ENCODE results near the gene CSK. TPM values are rescaled to one million over a fixed set of nuclear protein-coding genes. Genes with fewer than 3 reads are reported as not detected.

CSK gene
- polyA plus RNA-seq, 3 donors from 2014 or later: 94.0 to 180 (median 95.9) TPM

- Mint-ChIP-seq H3K4me1 (no peaks in the 10 kb centered on the region), H3K27me3 (ENCODE audit: low read depth in 3 of 3) (peaks cover 2 to 8% (median 2%) of the 10 kb centered on the region in 3 donors), H3K4me3 (no peak overlapping the region), H3K9me3 (no peaks in the 10 kb centered on the region), H3K36me3 (no peaks in the 10 kb centered on the region), H3K27ac (no peak overlapping the region)
- DNase-seq: no peak
Observed at GRCh38 chr15:74762791-74763150, 19.1 kb upstream of the CSK start.

DNA sequence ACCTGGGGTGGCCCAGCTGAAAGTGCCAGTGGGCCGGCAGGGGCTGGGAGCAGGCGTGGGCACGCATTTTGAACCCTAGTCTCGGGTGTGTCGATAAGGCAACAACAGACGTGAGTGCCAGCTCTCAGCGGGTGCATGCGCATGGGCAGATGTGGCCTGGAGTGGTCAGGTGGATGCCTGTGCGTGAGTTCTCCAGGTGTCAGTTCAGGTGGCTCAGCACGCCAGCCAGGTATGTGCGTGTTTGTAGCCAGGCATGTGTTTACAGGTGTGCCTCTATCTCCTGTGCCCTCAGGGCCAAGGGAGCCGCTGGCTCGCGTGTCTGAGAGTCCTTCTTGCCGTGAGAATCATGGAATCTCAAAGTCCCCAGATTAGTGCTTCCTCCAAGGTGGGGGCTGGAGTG is 18.5 kb upstream of the CSK start:
- Mint-ChIP-seq H3K36me3 (no peaks in the 10 kb centered on the region), H3K27ac (no peak overlapping the region), H3K27me3 (ENCODE audit: low read depth in 3 of 3) (peaks cover 2 to 8% (median 2%) of the 10 kb centered on the region in 3 donors), H3K4me3 (no peak overlapping the region), H3K9me3 (no peaks in the 10 kb centered on the region), H3K4me1 (no peaks in the 10 kb centered on the region)
- DNase-seq: no peak

- Mint-ChIP-seq H3K27ac (no peak overlapping the region), H3K9me3 (no peaks in the 10 kb centered on the region), H3K27me3 (ENCODE audit: low read depth in 3 of 3) (peaks cover 3 to 10% (median 6%) of the 10 kb centered on the region in 3 donors), H3K36me3 (no peaks in the 10 kb centered on the region), H3K4me3 (no peak overlapping the region), H3K4me1 (peaks cover 6 to 10% of the 10 kb centered on the region in 2 donors)
- DNase-seq: no peak
Observed at GRCh38 chr15:74767167-74768098, 14.4 kb upstream of the CSK start.

DNA sequence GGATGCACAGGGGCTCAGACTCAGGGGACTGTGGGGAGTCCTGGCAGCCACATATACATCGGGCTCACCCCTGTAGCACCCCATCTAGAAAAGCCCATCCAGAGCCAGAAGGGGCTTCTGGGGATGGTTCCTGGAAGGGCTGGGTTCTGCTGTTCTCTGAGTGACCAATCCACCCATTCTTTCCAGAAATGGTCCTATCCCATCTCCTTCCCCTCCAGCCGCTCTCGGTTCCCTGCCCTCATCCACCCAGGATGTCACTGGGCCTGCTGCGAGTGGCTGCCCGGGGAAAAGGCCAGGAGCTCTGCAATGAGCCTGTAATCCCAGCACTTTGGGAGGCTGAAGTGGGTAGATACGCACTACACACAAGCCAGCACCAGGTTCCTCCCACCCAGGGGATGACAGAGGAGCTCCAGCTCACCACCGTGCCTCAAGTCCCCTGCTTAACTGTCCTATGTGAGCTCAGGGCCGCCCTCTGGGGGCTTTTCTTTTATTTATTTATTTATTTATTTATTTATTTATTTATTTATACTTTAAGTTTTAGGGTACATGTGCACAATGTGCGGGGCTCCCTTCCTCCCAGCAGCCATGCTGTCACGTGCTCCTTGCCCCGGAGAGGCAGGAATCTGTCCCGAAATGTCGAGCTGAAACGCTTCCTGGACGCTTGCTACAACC is 13.6 kb upstream of the CSK start:
- Mint-ChIP-seq H3K27me3 (ENCODE audit: low read depth in 3 of 3) (peaks cover 3 to 8% (median 6%) of the 10 kb centered on the region in 3 donors), H3K27ac (no peak overlapping the region), H3K4me1 (peaks cover 6 to 10% of the 10 kb centered on the region in 2 donors), H3K4me3 (no peak overlapping the region), H3K9me3 (no peaks in the 10 kb centered on the region), H3K36me3 (no peaks in the 10 kb centered on the region)
- no peak for DNase-seq

DNA sequence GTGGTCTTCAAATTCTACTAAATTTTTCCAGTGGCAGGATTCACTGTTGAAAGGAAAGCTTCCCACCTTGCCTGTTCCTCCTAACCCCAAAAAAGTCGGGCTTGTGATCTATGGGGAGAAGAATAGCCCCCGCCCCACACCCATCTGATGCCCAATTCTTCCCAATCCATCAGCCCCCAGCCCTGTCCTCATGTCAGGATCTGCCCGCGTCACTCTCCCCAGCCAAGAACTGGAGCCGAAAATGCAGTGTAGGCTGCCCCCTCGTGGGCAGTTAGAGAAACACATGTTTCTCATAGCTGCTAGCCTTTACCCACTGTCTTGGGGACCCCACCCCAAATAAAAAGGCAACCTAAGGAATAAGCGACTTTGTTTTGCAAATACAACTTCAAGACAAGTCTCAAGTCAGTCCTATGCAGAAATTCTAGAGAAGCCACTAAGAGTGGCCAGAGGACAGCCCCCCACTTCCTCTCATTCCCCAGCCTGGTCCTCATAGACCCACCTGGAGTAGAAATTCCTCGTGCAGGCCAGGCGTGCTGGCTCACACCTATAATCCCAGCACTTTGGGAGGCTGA is 13.0 kb upstream of the CSK start:
- Mint-ChIP-seq H3K4me1 (peaks cover 6 to 10% of the 10 kb centered on the region in 2 donors), H3K27me3 (ENCODE audit: low read depth in 3 of 3) (peaks cover 3 to 8% (median 6%) of the 10 kb centered on the region in 3 donors), H3K36me3 (no peaks in the 10 kb centered on the region), H3K27ac (no peak overlapping the region), H3K4me3 (peak overlapping the region in 1 of 5 donors; percentile 1), H3K9me3 (no peaks in the 10 kb centered on the region)
- DNase-seq: peak; percentile 51 to 63 (median 61)

DNA sequence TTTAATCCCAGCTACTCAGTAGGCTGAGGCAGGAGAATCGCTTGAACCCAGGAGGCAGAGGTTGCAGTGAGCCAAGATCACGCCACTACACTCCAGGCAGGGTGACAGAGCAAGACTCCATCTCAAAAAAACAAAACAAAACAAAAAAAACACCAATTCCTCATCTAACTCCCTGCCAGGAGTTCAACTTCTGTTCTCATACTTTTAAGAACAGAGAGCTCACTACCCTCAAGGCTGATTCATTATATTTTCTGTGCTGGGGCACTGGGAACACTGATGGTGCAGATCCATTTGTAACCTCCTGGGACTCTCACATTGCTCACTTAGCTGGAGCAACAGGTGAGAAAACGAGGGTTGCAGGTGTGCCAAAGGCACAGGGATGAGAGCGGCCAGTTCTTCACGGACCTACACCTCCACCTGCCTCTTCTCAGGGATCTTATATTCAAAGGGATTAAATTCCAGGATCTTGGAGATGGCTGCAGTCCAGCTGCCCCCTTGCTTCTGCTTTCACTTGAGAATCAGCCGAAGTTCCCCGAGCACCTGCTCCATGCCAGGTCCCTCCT is 12.3 kb upstream of the CSK start:
- Mint-ChIP-seq H3K4me3 (no peak overlapping the region), H3K36me3 (no peaks in the 10 kb centered on the region), H3K9me3 (no peaks in the 10 kb centered on the region), H3K4me1 (peaks cover 6 to 10% of the 10 kb centered on the region in 2 donors), H3K27ac (no peak overlapping the region), H3K27me3 (ENCODE audit: low read depth in 3 of 3) (peaks cover 3 to 8% (median 6%) of the 10 kb centered on the region in 3 donors)
- DNase-seq: no peak

DNA sequence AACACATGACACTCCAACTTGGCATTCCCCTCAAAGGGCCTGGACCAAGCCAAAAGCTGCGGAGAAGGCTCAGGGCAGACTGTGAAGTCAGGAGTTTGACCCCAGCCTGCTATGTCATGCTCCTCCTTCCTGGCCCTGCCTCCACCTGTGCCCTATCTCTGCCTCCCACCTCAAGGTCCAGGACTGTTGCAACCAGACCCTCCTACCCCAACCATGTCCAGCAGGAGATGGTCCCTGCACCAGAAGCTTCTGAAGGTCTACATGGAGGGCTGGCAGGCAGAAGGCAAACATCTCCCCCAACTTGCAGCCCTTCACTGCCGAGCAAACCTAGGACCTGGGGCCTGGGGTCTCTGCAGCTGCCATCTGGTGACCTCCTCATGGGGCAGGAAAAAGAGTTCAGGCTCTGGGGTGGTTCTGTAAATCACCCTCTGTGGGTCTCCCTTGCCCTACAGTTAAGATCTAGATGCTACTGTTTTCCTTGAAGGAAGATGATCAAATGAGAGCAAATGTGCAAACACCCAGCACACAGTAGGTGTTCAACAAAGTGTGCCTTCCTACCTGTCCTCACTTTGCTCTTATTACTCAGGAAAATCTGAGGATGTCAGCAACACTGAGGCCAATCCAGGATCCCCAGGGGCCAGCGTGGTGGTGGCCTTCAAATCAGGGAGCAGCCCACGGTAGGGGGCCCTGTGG is 11.5 kb upstream of the CSK start:
- no peak overlapping the region for H3K27ac Mint-ChIP-seq
- H3K4me1 Mint-ChIP-seq: peaks cover 8 to 11% of the 10 kb centered on the region in 2 donors
- no peaks in the 10 kb centered on the region for H3K9me3 Mint-ChIP-seq
- H3K27me3 Mint-ChIP-seq (ENCODE audit: low read depth in 3 of 3): peaks cover 3 to 8% (median 6%) of the 10 kb centered on the region in 3 donors
- H3K4me3 Mint-ChIP-seq: no peak overlapping the region
- no peaks in the 10 kb centered on the region for H3K36me3 Mint-ChIP-seq
- DNase-seq: no peak

DNA sequence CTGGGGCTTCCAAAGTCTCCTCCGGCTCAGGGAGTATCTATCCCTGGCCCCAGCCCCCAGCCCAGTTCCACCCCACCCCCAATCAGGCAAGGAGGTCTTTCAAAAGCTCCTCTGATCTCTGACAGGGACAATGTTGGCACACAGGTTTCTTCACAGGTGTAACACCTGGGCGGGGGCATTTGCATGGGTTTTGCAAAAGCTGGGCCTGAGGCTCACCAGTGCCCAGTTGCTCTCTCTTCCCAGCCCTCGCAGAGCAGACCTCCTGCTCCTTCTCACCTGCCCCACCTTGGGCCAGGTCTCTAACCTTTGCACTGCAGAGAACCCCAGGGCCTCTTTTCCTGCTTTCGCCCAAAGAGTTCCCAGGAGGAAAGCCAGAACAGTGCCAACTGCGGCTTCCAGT is 8.6 kb upstream of the CSK start:
- Mint-ChIP-seq H3K9me3 (peaks cover 0 to 1% (median 0%) of the 10 kb centered on the region in 6 donors), H3K27ac (peak overlapping the region in 1 of 6 donors; percentile 11), H3K4me3 (no peak overlapping the region), H3K27me3 (ENCODE audit: low read depth in 3 of 3) (peaks cover 2 to 4% (median 3%) of the 10 kb centered on the region in 3 donors), H3K36me3 (no peaks in the 10 kb centered on the region), H3K4me1 (peaks cover 36 to 38% of the 10 kb centered on the region in 2 donors)
- DNase-seq: no peak

DNA sequence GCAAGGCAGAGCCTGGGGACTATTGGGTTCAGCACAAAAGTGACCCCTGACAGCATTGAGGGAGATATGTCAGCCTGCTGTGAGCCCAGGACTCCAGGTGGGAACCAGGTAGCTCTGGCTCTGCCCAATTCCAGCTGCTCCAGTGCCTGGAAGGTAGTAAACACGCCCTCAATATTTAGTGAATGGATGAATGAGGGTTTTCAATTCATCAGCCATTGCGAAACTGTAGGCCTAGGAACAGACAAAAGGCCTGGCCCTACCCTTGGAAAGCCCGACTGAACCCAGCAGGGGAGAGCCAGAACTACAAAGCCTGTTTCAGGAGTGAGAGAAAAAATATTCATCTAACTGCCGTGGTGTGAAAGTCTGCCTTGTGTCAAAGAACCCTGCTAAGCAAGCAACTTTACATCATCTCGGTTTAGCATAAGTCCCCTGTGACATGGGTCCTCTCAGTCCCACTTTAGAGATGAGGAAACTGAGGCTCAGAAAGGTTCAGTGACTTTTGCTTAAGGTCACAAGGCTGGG is 8.1 kb upstream of the CSK start:
- no peak for DNase-seq
- Mint-ChIP-seq H3K36me3 (no peaks in the 10 kb centered on the region), H3K4me1 (peaks cover 37 to 40% of the 10 kb centered on the region in 2 donors), H3K27me3 (ENCODE audit: low read depth in 3 of 3) (peaks cover under 1 to 2% (median 2%) of the 10 kb centered on the region in 3 donors), H3K9me3 (peaks cover 0 to 1% (median 0%) of the 10 kb centered on the region in 6 donors), H3K27ac (peak overlapping the region in 3 of 6 donors; percentile 11 to 35 (median 30)), H3K4me3 (no peak overlapping the region)

DNA sequence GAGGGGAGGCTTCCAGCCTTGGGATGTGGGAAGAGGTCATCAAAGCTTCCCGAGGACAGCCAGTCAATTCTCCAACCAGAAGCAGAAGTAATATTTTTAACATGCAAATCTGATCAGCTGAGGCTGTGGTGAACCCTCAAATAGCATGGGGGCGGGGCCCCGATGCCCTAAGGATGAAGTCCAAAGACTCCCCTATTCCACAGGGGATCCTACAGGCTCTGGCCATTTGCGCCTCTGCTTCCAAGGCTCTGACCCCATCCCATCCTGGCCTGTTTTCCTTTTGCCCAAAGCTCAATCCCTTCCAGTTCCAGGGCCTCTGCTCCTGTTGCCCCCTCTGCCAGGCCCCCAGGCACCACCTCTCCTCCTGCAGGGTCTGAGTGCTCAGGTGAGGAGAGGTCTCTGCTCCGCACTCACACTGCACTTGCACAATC is 6.7 kb upstream of the CSK start:
- no peaks in the 10 kb centered on the region for H3K36me3 Mint-ChIP-seq
- H3K4me3 Mint-ChIP-seq: no peak overlapping the region

GRCh38 chr15:74775894-74776293 is 6.0 kb upstream of the CSK start:
- H3K4me3 Mint-ChIP-seq: no peak overlapping the region
- peaks cover 55 to 60% of the 10 kb centered on the region in 2 donors for H3K4me1 Mint-ChIP-seq
- H3K36me3 Mint-ChIP-seq: no peaks in the 10 kb centered on the region
- peaks cover 0 to 1% (median 0%) of the 10 kb centered on the region in 6 donors for H3K9me3 Mint-ChIP-seq
- peak overlapping the region in 5 of 6 donors; percentile 71 to 96 (median 96) for H3K27ac Mint-ChIP-seq
- no peak for DNase-seq
- H3K27me3 Mint-ChIP-seq (ENCODE audit: low read depth in 3 of 3): peaks cover 0 to 7% (median 3%) of the 10 kb centered on the region in 3 donors

More for the DNA sequence above, 6.7 kb upstream of the CSK start:
- peaks cover 0 to 4% (median 0%) of the 10 kb centered on the region in 3 donors for H3K27me3 Mint-ChIP-seq (ENCODE audit: low read depth in 3 of 3)
- no peak for DNase-seq
- H3K4me1 Mint-ChIP-seq: peaks cover 47 to 52% of the 10 kb centered on the region in 2 donors
- H3K27ac Mint-ChIP-seq: peak overlapping the region in 4 of 6 donors; percentile 21 to 96 (median 69)
- peaks cover 0 to 1% (median 0%) of the 10 kb centered on the region in 6 donors for H3K9me3 Mint-ChIP-seq

DNA sequence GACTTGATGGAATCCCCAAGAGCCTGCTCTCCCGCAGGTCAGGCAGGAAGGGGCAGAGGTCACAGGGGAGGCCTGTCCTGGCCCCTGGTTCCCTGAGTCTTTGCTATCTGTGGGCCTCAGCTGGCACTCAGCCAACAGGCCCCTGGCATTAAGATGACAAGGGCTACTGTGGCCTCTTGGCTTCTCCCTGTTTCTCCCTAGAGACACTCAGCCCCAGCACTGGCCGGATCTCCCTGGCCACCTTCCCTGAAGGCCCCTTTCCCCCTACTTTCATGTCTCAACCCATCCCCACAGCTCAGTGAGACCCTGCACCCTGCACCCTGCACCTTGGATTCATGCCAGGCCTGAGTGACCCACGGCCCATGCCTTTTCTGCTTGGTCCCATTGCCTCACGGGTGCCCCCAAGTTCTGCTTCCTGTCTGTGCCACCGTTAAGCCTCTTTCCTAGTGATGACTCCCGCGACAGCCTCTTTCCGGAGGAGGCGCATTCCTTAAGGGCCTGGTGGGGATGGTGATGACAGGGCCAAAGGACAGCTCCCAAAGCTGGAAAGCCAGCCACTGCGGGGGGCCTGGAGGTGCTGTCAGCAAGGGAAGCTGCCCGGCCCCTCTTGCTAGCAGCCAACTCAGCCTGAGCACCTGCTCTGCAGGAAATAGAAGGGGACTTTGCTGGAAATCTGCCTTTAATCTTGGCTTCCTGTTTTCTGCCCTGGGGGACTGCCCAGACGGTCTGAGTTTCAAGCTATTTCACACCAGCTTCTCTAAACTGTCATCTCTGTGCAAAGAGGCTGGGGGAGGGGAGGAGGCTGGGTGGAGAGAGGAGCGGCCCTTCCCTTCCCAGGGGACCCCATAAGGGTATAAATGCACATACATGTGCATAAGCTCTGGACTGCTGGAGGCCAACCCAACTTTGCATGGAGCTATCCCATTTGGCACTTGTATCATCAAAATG is 4.8 kb upstream of the CSK start:
- H3K4me1 Mint-ChIP-seq: peaks cover 61 to 63% of the 10 kb centered on the region in 2 donors
- H3K27ac Mint-ChIP-seq: peak overlapping the region; percentile 91 to 99 (median 96)
- peak overlapping the region; percentile 55 to 78 (median 66) for H3K4me3 Mint-ChIP-seq
- no peaks in the 10 kb centered on the region for H3K36me3 Mint-ChIP-seq
- peaks cover 0 to 1% (median 0%) of the 10 kb centered on the region in 6 donors for H3K9me3 Mint-ChIP-seq
- H3K27me3 Mint-ChIP-seq (ENCODE audit: low read depth in 3 of 3): peaks cover 7 to 15% (median 11%) of the 10 kb centered on the region in 3 donors
- DNase-seq: peak; percentile 54 to 66 (median 60)

All from immature natural killer cell (primary cell).